Kidney glomerular epithelial cell (primary cell): Measurements from ENCODE around the gene TIE1.

Experiments used
- DNase-seq: peaks from one replicate; lab custom pipeline; 2025; lab: John Stamatoyannopoulos, UW

The TIE1 gene

GRCh38 chr1:43274125-43274803, 26.5 kb upstream of the TIE1 start:
- DNase-seq, result no peak

- DNase-seq, result no peak
Measured at GRCh38 chr1:43274804-43275180, 26.0 kb upstream of the TIE1 start.

- no peak for DNase-seq
Measured at GRCh38 chr1:43275826-43276620, 24.8 kb upstream of the TIE1 start.

GRCh38 chr1:43276673-43277072, 24.1 kb upstream of the TIE1 start:
- no peak for DNase-seq

- no peak for DNase-seq
Measured at GRCh38 chr1:43277116-43277876, 23.5 kb upstream of the TIE1 start.

GRCh38 chr1:43279161-43279560, 21.6 kb upstream of the TIE1 start:
- DNase-seq, result no peak

GRCh38 chr1:43279666-43280065, 21.1 kb upstream of the TIE1 start:
- DNase-seq, result no peak

- no peak for DNase-seq
Measured at GRCh38 chr1:43280692-43281091, 20.1 kb upstream of the TIE1 start.

GRCh38 chr1:43282220-43283195, 18.3 kb upstream of the TIE1 start:
- no peak for DNase-seq

GRCh38 chr1:43284065-43284464, 16.7 kb upstream of the TIE1 start:
- no peak for DNase-seq

GRCh38 chr1:43284546-43285110, 16.2 kb upstream of the TIE1 start:
- DNase-seq, result no peak

GRCh38 chr1:43285269-43285990, 15.4 kb upstream of the TIE1 start, which contains the start of gene C1orf210:
C1orf210 (minus strand) TSS chr1:43285581; CDS start chr1:43283270, 2,311 bp downstream.
- DNase-seq, result no peak

GRCh38 chr1:43286115-43286514, 14.7 kb upstream of the TIE1 start:
- DNase-seq, result no peak

GRCh38 chr1:43286533-43286932, 14.2 kb upstream of the TIE1 start:
- DNase-seq, result no peak

GRCh38 chr1:43288058-43288784, 12.6 kb upstream of the TIE1 start:
- no peak for DNase-seq

- no peak for DNase-seq
Measured at GRCh38 chr1:43288785-43289706, 11.7 kb upstream of the TIE1 start.

- no peak for DNase-seq
Measured at GRCh38 chr1:43292216-43292615, 8.6 kb upstream of the TIE1 start.

GRCh38 chr1:43292679-43293078, 8.1 kb upstream of the TIE1 start:
- no peak for DNase-seq

GRCh38 chr1:43293176-43293575, 7.6 kb upstream of the TIE1 start:
- DNase-seq, result no peak
